Rectal smooth muscle tissue (tissue), 1 donor: ENCODE data around the gene MNAT1.

ENCODE experiments used
- H3K27ac ChIP-seq: one replicate; pipeline ENCODE4 v1.7.0; 2013; ENCODE audit warnings: low read depth, low read length, inconsistent platforms
- H3K27me3 ChIP-seq: one replicate; pipeline ENCODE4 v1.7.0; 2013; ENCODE audit warnings: low read length; ENCODE audit not compliant: control insufficient read depth, insufficient read depth
- H3K36me3 ChIP-seq: one replicate; pipeline ENCODE4 v1.7.0; 2013; ENCODE audit warnings: low read length; ENCODE audit not compliant: control insufficient read depth, insufficient read depth
- H3K4me1 ChIP-seq: one replicate; pipeline ENCODE4 v1.7.0; 2013; ENCODE audit warnings: low read length; ENCODE audit not compliant: control insufficient read depth, insufficient read depth
- H3K4me3 ChIP-seq: one replicate; pipeline ENCODE4 v1.7.0; 2013; ENCODE audit warnings: low read length
- H3K9ac ChIP-seq: one replicate; pipeline ENCODE4 v1.7.0; 2013; ENCODE audit warnings: low read length

MNAT1 gene

DNA sequence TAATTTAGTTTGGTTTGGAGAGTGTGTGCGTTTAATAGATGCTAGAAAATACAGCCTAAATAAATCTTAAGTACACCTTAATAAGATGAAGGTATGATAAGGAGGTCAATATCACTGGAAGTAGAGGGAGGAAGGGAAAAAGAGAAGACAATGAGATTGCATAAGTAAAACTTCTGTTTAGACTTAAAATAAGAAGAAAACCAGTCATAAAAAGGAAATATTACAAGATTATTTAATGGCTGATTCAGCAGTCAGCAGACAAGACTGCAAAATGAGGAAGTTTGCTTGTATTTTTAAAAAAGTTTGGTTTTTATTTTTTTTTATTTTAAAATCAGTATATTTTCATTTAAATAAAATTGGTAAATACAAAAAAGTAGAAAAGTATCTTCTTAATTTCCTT, 249.6 kb downstream of the MNAT1 start:
- no peaks in the 10 kb centered on the region for H3K27me3 ChIP-seq
- H3K4me1 ChIP-seq = peaks cover 4% of the 10 kb centered on the region
- no peak overlapping the region for H3K4me3 ChIP-seq
- no peak overlapping the region for H3K9ac ChIP-seq
- no peak overlapping the region for H3K27ac ChIP-seq
- H3K36me3 ChIP-seq = peaks cover 4% of the 10 kb centered on the region

DNA sequence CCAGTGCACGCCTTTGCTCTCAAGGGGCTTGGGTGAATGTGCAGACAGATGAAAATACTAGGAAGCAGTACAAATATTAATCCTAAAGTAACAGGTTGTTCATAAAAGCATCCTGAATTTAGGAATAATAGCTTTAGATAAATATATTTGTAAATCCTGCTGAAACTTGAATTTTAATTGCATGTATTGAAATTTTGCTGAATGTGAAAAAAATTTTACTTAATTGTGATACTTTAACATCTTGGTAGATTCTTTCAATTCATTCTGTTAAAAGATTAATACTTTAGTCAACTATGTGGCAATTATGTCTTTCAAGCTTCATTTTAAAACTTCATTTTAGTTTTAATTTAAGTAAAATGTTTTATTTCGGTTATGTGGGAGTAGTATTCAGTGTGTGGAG, 251.9 kb downstream of the MNAT1 start:
- no peak overlapping the region for H3K27ac ChIP-seq
- H3K4me1 ChIP-seq = peaks cover 4% of the 10 kb centered on the region
- H3K27me3 ChIP-seq = no peaks in the 10 kb centered on the region
- H3K4me3 ChIP-seq = no peak overlapping the region
- no peak overlapping the region for H3K9ac ChIP-seq
- peaks cover 9% of the 10 kb centered on the region for H3K36me3 ChIP-seq

DNA sequence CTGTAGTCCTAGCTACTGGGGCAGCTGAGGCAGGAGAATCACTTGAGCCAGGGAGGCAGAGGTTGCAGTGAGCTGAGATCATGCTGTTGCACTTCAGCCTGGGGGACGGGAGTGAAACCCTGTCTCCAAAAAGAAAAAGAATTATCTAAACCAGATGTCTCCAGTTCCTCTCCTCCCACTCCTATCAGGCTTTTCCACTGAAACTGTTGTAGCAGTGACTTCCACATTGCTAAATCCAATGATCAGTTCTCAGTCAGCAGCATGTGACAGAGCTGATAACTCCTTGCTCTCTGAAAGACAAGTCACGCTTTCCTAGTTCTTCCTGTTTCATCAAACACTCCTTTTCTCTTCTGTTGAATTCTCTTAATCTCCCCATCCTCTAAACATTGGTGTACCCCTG, 255.0 kb downstream of the MNAT1 start:
- Histone ChIP-seq H3K4me1 (no peaks in the 10 kb centered on the region), H3K27ac (no peak overlapping the region), H3K9ac (no peak overlapping the region), H3K4me3 (no peak overlapping the region), H3K27me3 (no peaks in the 10 kb centered on the region), H3K36me3 (peaks cover 9% of the 10 kb centered on the region)

- Histone ChIP-seq H3K4me1 (no peaks in the 10 kb centered on the region), H3K36me3 (no peaks in the 10 kb centered on the region), H3K9ac (no peak overlapping the region), H3K27me3 (no peaks in the 10 kb centered on the region), H3K4me3 (no peak overlapping the region), H3K27ac (no peak overlapping the region)
These were observed 264.1 kb downstream of the MNAT1 start for GRCh38 chr14:60998617-60999016.

DNA sequence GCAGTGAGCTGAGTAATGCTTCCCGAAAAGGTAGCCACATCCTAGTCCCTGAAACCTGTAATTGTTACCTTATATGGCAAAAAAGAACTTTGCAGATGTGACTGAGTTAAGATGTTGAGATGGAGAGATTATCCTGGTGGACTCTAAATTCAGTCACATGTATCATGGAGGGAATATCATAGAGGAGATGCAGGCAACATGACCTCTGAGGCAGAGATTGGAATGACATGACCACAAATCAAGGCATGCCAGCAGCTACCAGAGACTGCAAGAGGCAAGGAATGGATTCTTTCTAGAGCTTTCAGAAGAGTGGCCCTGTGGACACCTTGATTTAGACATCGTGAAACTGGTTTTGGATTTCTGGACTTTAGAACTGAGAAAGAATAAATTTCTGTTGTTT, 265.0 kb downstream of the MNAT1 start:
- Histone ChIP-seq H3K27me3 (no peaks in the 10 kb centered on the region), H3K27ac (no peak overlapping the region), H3K9ac (no peak overlapping the region), H3K4me1 (no peaks in the 10 kb centered on the region), H3K4me3 (no peak overlapping the region), H3K36me3 (no peaks in the 10 kb centered on the region)

GRCh38 chr14:61003571-61003970, 269.0 kb downstream of the MNAT1 start:
- Histone ChIP-seq H3K27ac (no peak overlapping the region), H3K9ac (no peak overlapping the region), H3K27me3 (no peaks in the 10 kb centered on the region), H3K4me1 (no peaks in the 10 kb centered on the region), H3K36me3 (no peaks in the 10 kb centered on the region), H3K4me3 (no peak overlapping the region)

- Histone ChIP-seq H3K27me3 (no peaks in the 10 kb centered on the region), H3K4me1 (no peaks in the 10 kb centered on the region), H3K4me3 (no peak overlapping the region), H3K36me3 (no peaks in the 10 kb centered on the region), H3K9ac (no peak overlapping the region), H3K27ac (no peak overlapping the region)
These were observed 285.0 kb downstream of the MNAT1 start for GRCh38 chr14:61019537-61019936.
